K562 treated with DMSO at 1 percent for 24 hours (cell line): Measurements from ENCODE around the gene SPATA19. TPM values are rescaled to one million over a fixed set of nuclear protein-coding genes. Genes with fewer than 3 reads are reported as not detected.

Experiments
- total RNA-seq: library from RNA; unstranded; fragments of 300-600 nt; gene quantifications from 2 replicates; pipeline ENCODE4 v1.2.3, GENCODE V29; 2022; ENCODE audit warnings: low read depth; ENCODE audit not compliant: insufficient read depth

Gene SPATA19
- total RNA-seq: not detected in 2 replicates

GRCh38 chr11:133845413-133845812, at the start of gene SPATA19:
Gene SPATA19 (minus strand): TSS chr11:133845513. CDS start chr11:133845446, 67 bp downstream.

Other genes starting within 250 kb of the SPATA19 start
- not detected in 2 replicates for gene IGSF9B, start 111.5 kb upstream of the SPATA19 start, total RNA-seq
- gene JAM3, start 223.6 kb upstream of the SPATA19 start, total RNA-seq: 0.46 and 0.54 TPM in 2 replicates